BLaER1 (cell line): ENCODE measurements around the gene ACAP2.
"Not testable (repeated sequence)": the region's sequence is repeated elsewhere in the genome, so short reads cannot be mapped to it uniquely, and the experiment has no call there.

Experiments
- H3K27ac ChIP-seq: shearing (Covaris generic); formaldehyde crosslinking; 2 replicates; pipeline ENCODE4 v1.8.1; 2022
- H3K27me3 ChIP-seq: shearing (Covaris generic); formaldehyde crosslinking; 2 replicates; pipeline ENCODE4 v1.8.1; 2022
- H3K36me3 ChIP-seq: shearing (Covaris generic); formaldehyde crosslinking; 2 replicates; pipeline ENCODE4 v1.8.1; 2022
- H3K4me1 ChIP-seq: shearing (Covaris generic); formaldehyde crosslinking; 2 replicates; pipeline ENCODE4 v1.8.1; 2022
- H3K4me2 ChIP-seq: shearing (Covaris generic); formaldehyde crosslinking; 2 replicates; pipeline ENCODE4 v1.8.1; 2022
- H3K4me3 ChIP-seq: shearing (Covaris generic); formaldehyde crosslinking; 2 replicates; pipeline ENCODE4 v1.8.1; 2022
- H3K9ac ChIP-seq: shearing (Covaris generic); formaldehyde crosslinking; 2 replicates; pipeline ENCODE4 v1.8.1; 2022
- H3K9me3 ChIP-seq: shearing (Covaris generic); formaldehyde crosslinking; 2 replicates; pipeline ENCODE4 v1.8.1; 2022
- H4K20me1 ChIP-seq: shearing (Covaris generic); formaldehyde crosslinking; 2 replicates; pipeline ENCODE4 v1.8.1; 2022
- Cebpa-rat ChIP-seq: shearing (Covaris generic); IDR thresholded peaks from 2 replicates; pipeline ENCODE4 v1.8.1; 2022

Gene ACAP2

GRCh38 chr3:195240939-195241338 is 201.9 kb downstream of the ACAP2 start:
- no peak overlapping the region for H3K4me3 ChIP-seq
- H4K20me1 ChIP-seq = peaks cover 19% of the 10 kb centered on the region; the same call in 1 of the 2 replicates
- H3K4me2 ChIP-seq = no peak overlapping the region
- H3K36me3 ChIP-seq = peaks cover 28% of the 10 kb centered on the region
- TF ChIP-seq Cebpa-rat = no peak
- H3K27me3 ChIP-seq = no peaks in the 10 kb centered on the region
- H3K27ac ChIP-seq = no peak overlapping the region
- peaks cover 12% of the 10 kb centered on the region for H3K4me1 ChIP-seq
- no peak overlapping the region for H3K9ac ChIP-seq
- H3K9me3 ChIP-seq = peaks cover 8% of the 10 kb centered on the region

- H3K27me3 ChIP-seq = no peaks in the 10 kb centered on the region
- peaks cover 27% of the 10 kb centered on the region for H3K36me3 ChIP-seq
- no peak for TF ChIP-seq Cebpa-rat
- peaks cover 19% of the 10 kb centered on the region; the same call in 1 of the 2 replicates for H4K20me1 ChIP-seq
- peaks cover 12% of the 10 kb centered on the region for H3K4me1 ChIP-seq
- no peak overlapping the region for H3K4me3 ChIP-seq
- no peak overlapping the region for H3K9ac ChIP-seq
- H3K4me2 ChIP-seq = no peak overlapping the region
- no peak overlapping the region for H3K27ac ChIP-seq
- peaks cover 8% of the 10 kb centered on the region for H3K9me3 ChIP-seq
Observed at GRCh38 chr3:195240171-195240701, 202.6 kb downstream of the ACAP2 start.

GRCh38 chr3:195239121-195239520 is 203.7 kb downstream of the ACAP2 start:
- Histone ChIP-seq H3K36me3 (peaks cover 26% of the 10 kb centered on the region), H3K4me3 (no peak overlapping the region), H3K27me3 (no peaks in the 10 kb centered on the region), H3K4me1 (peaks cover 12% of the 10 kb centered on the region), H4K20me1 (peaks cover 18% of the 10 kb centered on the region; the same call in 1 of the 2 replicates), H3K4me2 (no peak overlapping the region), H3K9me3 (peaks cover 8% of the 10 kb centered on the region), H3K27ac (no peak overlapping the region), H3K9ac (no peak overlapping the region)
- no peak for TF ChIP-seq Cebpa-rat

- peaks cover 8% of the 10 kb centered on the region for H3K9me3 ChIP-seq
- H4K20me1 ChIP-seq = peaks cover 13% of the 10 kb centered on the region; the same call in 1 of the 2 replicates
- H3K4me2 ChIP-seq = no peak overlapping the region
- H3K36me3 ChIP-seq = peaks cover 26% of the 10 kb centered on the region
- H3K9ac ChIP-seq = no peak overlapping the region
- H3K27me3 ChIP-seq = no peaks in the 10 kb centered on the region
- TF ChIP-seq Cebpa-rat = no peak
- H3K27ac ChIP-seq = no peak overlapping the region
- H3K4me3 ChIP-seq = no peak overlapping the region
- peaks cover 10% of the 10 kb centered on the region for H3K4me1 ChIP-seq
Observed at GRCh38 chr3:195238586-195239118, 204.2 kb downstream of the ACAP2 start.

GRCh38 chr3:195238081-195238571 is 204.7 kb downstream of the ACAP2 start:
- peaks cover 8% of the 10 kb centered on the region for H3K9me3 ChIP-seq
- peaks cover 11% of the 10 kb centered on the region; the same call in 1 of the 2 replicates for H4K20me1 ChIP-seq
- H3K27me3 ChIP-seq = no peaks in the 10 kb centered on the region
- peaks cover 26% of the 10 kb centered on the region for H3K36me3 ChIP-seq
- H3K4me2 ChIP-seq = no peak overlapping the region
- no peak overlapping the region for H3K9ac ChIP-seq
- H3K27ac ChIP-seq = no peak overlapping the region
- no peak overlapping the region for H3K4me3 ChIP-seq
- H3K4me1 ChIP-seq = peaks cover 7% of the 10 kb centered on the region
- no peak for TF ChIP-seq Cebpa-rat

GRCh38 chr3:195236801-195237570 is 205.8 kb downstream of the ACAP2 start:
- H3K27ac ChIP-seq = no peak overlapping the region
- no peak overlapping the region for H3K4me3 ChIP-seq
- H3K9ac ChIP-seq = no peak overlapping the region
- H3K36me3 ChIP-seq = peaks cover 26% of the 10 kb centered on the region
- peaks cover 11% of the 10 kb centered on the region; the same call in 1 of the 2 replicates for H4K20me1 ChIP-seq
- TF ChIP-seq Cebpa-rat = no peak
- peaks cover 7% of the 10 kb centered on the region for H3K4me1 ChIP-seq
- no peaks in the 10 kb centered on the region for H3K27me3 ChIP-seq
- peaks cover 8% of the 10 kb centered on the region for H3K9me3 ChIP-seq
- no peak overlapping the region for H3K4me2 ChIP-seq

GRCh38 chr3:195236076-195236798 is 206.6 kb downstream of the ACAP2 start:
- peaks cover 7% of the 10 kb centered on the region for H3K4me1 ChIP-seq
- peaks cover 8% of the 10 kb centered on the region for H3K9me3 ChIP-seq
- H3K4me3 ChIP-seq = no peak overlapping the region
- H3K27me3 ChIP-seq = no peaks in the 10 kb centered on the region
- no peak for TF ChIP-seq Cebpa-rat
- no peak overlapping the region for H3K9ac ChIP-seq
- H3K4me2 ChIP-seq = no peak overlapping the region
- H3K27ac ChIP-seq = no peak overlapping the region
- H3K36me3 ChIP-seq = peaks cover 26% of the 10 kb centered on the region
- H4K20me1 ChIP-seq = peaks cover 11% of the 10 kb centered on the region; the same call in 1 of the 2 replicates

GRCh38 chr3:195230244-195230643 is 212.6 kb downstream of the ACAP2 start:
- H3K27me3 ChIP-seq = no peaks in the 10 kb centered on the region
- H4K20me1 ChIP-seq = no peaks in the 10 kb centered on the region
- no peak for TF ChIP-seq Cebpa-rat
- H3K4me2 ChIP-seq = no peak overlapping the region
- H3K9ac ChIP-seq = no peak overlapping the region
- H3K4me3 ChIP-seq = no peak overlapping the region
- no peaks in the 10 kb centered on the region for H3K9me3 ChIP-seq
- no peak overlapping the region for H3K27ac ChIP-seq
- peaks cover 7% of the 10 kb centered on the region for H3K4me1 ChIP-seq
- H3K36me3 ChIP-seq = peaks cover 17% of the 10 kb centered on the region

- H3K27ac ChIP-seq, H4K20me1 ChIP-seq, H3K9me3 ChIP-seq, H3K4me2 ChIP-seq, H3K9ac ChIP-seq, H3K27me3 ChIP-seq, H3K4me3 ChIP-seq: not testable (repeated sequence)
- Histone ChIP-seq H3K36me3 (peaks cover 23% of the 10 kb centered on the region), H3K4me1 (peaks cover 10% of the 10 kb centered on the region)
Observed at GRCh38 chr3:195228886-195229285, 213.9 kb downstream of the ACAP2 start.

- H3K4me1 ChIP-seq = peaks cover 15% of the 10 kb centered on the region
- H3K27me3 ChIP-seq = no peaks in the 10 kb centered on the region
- TF ChIP-seq Cebpa-rat = no peak
- no peaks in the 10 kb centered on the region for H3K9me3 ChIP-seq
- H3K27ac ChIP-seq = no peak overlapping the region
- H3K4me3 ChIP-seq = no peak overlapping the region
- no peaks in the 10 kb centered on the region for H4K20me1 ChIP-seq
- H3K36me3 ChIP-seq = peaks cover 23% of the 10 kb centered on the region
- H3K4me2 ChIP-seq = no peak overlapping the region
- H3K9ac ChIP-seq = no peak overlapping the region
Observed at GRCh38 chr3:195227871-195228270, 214.9 kb downstream of the ACAP2 start.
